Adrenal gland (tissue), 19 donors: Measurements from ENCODE around the gene CYP2C18. TPM values are rescaled to one million over a fixed set of nuclear protein-coding genes. Genes with fewer than 3 reads are reported as not detected.
"Not testable (repeated sequence)": the region's sequence is repeated elsewhere in the genome, so short reads cannot be mapped to it uniquely, and the experiment has no call there.

Source experiments
- DNase-seq, 7 donors: peaks; one replicate each; pipeline ENCODE4 v3.0.0-alpha.2; 2019 to 2020
- H3K27ac ChIP-seq, 5 donors: fragments of 200-600 bp; sonication (generic) in 4 of 5; 1 replicate in 3 of 5; 2 replicates in 2 of 5; pipeline versions ENCODE4 v1.5.1 to v1.8.0; 2016 to 2020; ENCODE audit warnings: mild to moderate bottlenecking in 1 of 5
- H3K27me3 ChIP-seq: fragments of 200-600 bp; 2 replicates; pipeline ENCODE4 v1.8.0; 2021
- H3K36me3 ChIP-seq, 2 donors: fragments of 200-600 bp; replicated peaks in 1 of 2; 1 replicate in 1 of 2; 2 replicates in 1 of 2; pipeline versions ENCODE4 v1.5.1 to v1.8.0; 2018 to 2022
- H3K4me1 ChIP-seq, 2 donors: fragments of 200-600 bp; replicated peaks in 1 of 2; 1 replicate in 1 of 2; 2 replicates in 1 of 2; pipeline versions ENCODE4 v1.5.1 to v1.8.0; 2018 to 2021
- H3K4me3 ChIP-seq, 4 donors: fragments of 200-600 bp; sonication (generic) in 3 of 4; one replicate each; pipeline ENCODE4 v1.5.1; 2016 to 2018
- H3K9me3 ChIP-seq, 3 donors: fragments of 200-600 bp; sonication (generic) in 1 of 3; replicated peaks in 1 of 3; 1 replicate in 2 of 3; 2 replicates in 1 of 3; pipeline versions ENCODE4 v1.5.1 to v1.8.0; 2016 to 2021
- POLR2A ChIP-seq, 2 donors: fragments of 450-650 bp; IDR thresholded peaks; one replicate each; pipeline ENCODE4 v1.6.1; 2017; ENCODE audit warnings: antibody characterized with exemption in 2 of 2, mild to moderate bottlenecking in 2 of 2, moderate library complexity in 1 of 2
- WGBS, 4 donors: extraction: QIAGEN DNeasy Blood & Tissue Kit in 2 of 4; methylation state at CpG; one replicate each; pipeline versions ENCODE4 v1.1.5 to v1.1.7; 2013 to 2017; 5-methylcytosine and 5-hydroxymethylcytosine counted together
- intact Hi-C, 2 donors: fragments of 100-400 bp; cut with DNase I; formaldehyde crosslinking; loops; one replicate each; pipeline versions ENCODE4 v1.14.1 to v1.15.0; 2022 to 2023
- long read RNA-seq, 10 donors: library from polyadenylated mRNA in 3 of 10; unstranded in 2 of 10; stranded (forward) in 1 of 10; transcript quantifications; one replicate each; pipeline ENCODE4 v2.0.0 and lab custom pipeline, GENCODE V29; 2021 to 2026
- polyA plus RNA-seq, 3 donors: library from polyadenylated mRNA; stranded (reverse); fragments of 200-250 nt in 2 of 3; fragments of 350-450 nt in 1 of 3; fragmentation: Illumina TruSeq in 1 of 3; extraction: RNeasy Lipid Tissue Mini Kit (QIAGEN cat#74804) in 1 of 3; gene quantifications; one replicate each; pipeline ENCODE4 v1.2.3, GENCODE V29; 2013 to 2014
- total RNA-seq, 9 donors: library from RNA; depleted of rRNA in 4 of 9; stranded (reverse); fragments of >200 nt in 4 of 9; fragments of 120-200 nt in 1 of 9; fragmentation: NEBNext Ultra II Directional in 1 of 9; extraction: Animal tissue kit (Norgen Biotek cat#: 25700) in 1 of 9; gene quantifications; one replicate each; pipeline versions ENCODE4 v1.1.0 to v1.2.4, GENCODE V29; 2013 to 2023
- TF ChIP-seq, protein P1 (sequence below), 6 experiments: fragments of 450-650 bp in 4 of 6; fragments of 200-600 bp in 2 of 6; sonication (generic) in 1 of 6; IDR thresholded peaks; 1 replicate in 5 of 6; 2 replicates in 1 of 6; pipeline versions ENCODE4 v1.5.1 to v1.8.0; 2016 to 2021; ENCODE audit warnings: antibody characterized with exemption in 6 of 6, mild to moderate bottlenecking in 2 of 6, moderate library complexity in 1 of 6
- donor health status: healthy with polysubstance abuse.
- donor health status: Bipolar disorder and iron deficiency.
- donor health status: DM: yes; HTN: yes; CAD: no.
- donor health status: DM: no; HTN: no; CAD: no.
- donor health status: DM: no; HTN: no; CAD: no.
- donor health status: DM: yes; HTN: yes; CAD: no.

CYP2C18 gene
- under 1 TPM in 1 of 9 donors, not detected in 8; 0.06 TPM for total RNA-seq
- under 1 TPM in 2 of 3 donors, not detected in 1; 0.03 to 0.07 TPM for polyA plus RNA-seq
- long read RNA-seq, donor 1, result 0 reads
- long read RNA-seq, donor 2, result 0 reads
- long read RNA-seq, donor 3, result 0 reads
- long read RNA-seq, donor 4, result 0 reads
- long read RNA-seq, donor 5, result 0 reads
- long read RNA-seq, donor 6, result 0 reads
- long read RNA-seq, donor 7, result 0 reads
- long read RNA-seq, donor 8, result 0 reads
- long read RNA-seq, donor 9, result 0 reads
- long read RNA-seq, donor 10, result 0 reads

DNA sequence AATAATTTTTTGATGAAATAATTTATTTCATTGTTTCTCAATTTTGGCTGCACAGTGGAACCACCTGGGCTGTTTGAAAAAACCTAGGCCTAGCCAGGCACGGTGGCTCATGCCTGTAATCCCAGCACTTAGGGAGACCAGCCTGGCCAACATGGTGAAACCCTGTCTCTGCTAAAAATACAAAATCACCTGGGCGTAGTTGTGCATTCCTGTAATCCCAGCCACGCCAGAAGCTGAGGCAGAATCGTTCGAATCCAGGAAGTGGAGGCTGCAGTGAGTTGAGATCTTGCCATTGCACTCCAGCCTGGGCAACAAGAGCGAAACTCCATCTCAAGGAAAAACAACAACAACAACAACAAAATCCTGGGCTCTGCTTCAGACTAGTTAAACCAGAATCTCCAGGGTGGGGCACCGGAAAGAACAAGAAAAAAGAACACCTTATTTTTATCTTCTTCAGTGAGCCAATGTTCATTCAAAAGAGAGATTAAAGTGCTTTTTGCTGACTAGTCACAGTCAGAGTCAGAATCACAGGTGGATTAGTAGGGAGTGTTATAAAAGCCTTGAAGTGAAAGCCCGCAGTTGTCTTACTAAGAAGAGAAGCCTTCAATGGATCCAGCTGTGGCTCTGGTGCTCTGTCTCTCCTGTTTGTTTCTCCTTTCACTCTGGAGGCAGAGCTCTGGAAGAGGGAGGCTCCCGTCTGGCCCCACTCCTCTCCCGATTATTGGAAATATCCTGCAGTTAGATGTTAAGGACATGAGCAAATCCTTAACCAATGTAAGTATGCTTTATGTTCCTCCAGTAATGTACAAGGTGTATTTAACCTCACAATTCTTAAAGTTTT is at the start of gene CYP2C18:
TSS of gene CYP2C18 (plus strand) at position 516 of the 841 bp plus-strand sequence. CDS start at position 607, 91 bp downstream.
- TF ChIP-seq, protein P1, sequence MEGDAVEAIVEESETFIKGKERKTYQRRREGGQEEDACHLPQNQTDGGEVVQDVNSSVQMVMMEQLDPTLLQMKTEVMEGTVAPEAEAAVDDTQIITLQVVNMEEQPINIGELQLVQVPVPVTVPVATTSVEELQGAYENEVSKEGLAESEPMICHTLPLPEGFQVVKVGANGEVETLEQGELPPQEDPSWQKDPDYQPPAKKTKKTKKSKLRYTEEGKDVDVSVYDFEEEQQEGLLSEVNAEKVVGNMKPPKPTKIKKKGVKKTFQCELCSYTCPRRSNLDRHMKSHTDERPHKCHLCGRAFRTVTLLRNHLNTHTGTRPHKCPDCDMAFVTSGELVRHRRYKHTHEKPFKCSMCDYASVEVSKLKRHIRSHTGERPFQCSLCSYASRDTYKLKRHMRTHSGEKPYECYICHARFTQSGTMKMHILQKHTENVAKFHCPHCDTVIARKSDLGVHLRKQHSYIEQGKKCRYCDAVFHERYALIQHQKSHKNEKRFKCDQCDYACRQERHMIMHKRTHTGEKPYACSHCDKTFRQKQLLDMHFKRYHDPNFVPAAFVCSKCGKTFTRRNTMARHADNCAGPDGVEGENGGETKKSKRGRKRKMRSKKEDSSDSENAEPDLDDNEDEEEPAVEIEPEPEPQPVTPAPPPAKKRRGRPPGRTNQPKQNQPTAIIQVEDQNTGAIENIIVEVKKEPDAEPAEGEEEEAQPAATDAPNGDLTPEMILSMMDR (IDR thresholded peaks at IDR 0.05), result no peak
- TF ChIP-seq POLR2A (IDR thresholded peaks at IDR 0.05), result no peak

DNA sequence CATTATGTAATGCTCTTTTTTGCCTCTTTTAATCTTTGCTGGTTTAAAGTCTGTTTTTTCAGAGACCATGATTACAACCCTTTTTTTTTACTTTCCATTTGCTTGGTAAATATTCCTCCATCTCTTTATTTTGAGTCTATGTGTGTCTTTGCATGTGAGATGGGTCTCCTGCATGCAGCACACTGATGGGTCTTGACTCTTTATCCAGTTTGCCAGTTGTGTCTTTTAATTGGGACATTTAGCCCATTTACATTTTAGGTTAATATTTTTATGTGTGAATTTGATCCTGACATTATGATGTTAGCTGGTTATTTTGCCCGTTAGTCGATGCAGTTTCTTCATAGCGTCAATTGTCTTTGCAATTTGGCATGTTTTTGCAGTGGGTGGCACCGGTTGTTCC is 45.4 kb upstream of the CYP2C18 start:
- H3K4me1 ChIP-seq, DNase-seq, H3K4me3 ChIP-seq, H3K36me3 ChIP-seq, H3K9me3 ChIP-seq, intact Hi-C loops, H3K27me3 ChIP-seq, H3K27ac ChIP-seq: not testable (repeated sequence)
- WGBS, 4 donors, result 96 to 99% (median 97%) methylated on average over 4 of the region's 4 CpGs

More for the DNA sequence above, at the start of gene CYP2C18:
- no peak for DNase-seq
- 71 to 80% (median 74%) methylated on average over 10 of the region's 10 CpGs for WGBS, 4 donors
- H3K9me3 ChIP-seq, result peaks cover 0 to 6% (median 0%) of the 10 kb centered on the region in 3 donors
- H3K27me3 ChIP-seq, result no peaks in the 10 kb centered on the region
- no peak within 1 kb of the TSS for H3K4me3 ChIP-seq
- intact Hi-C loops, result no loop called here
- H3K36me3 ChIP-seq, result no peaks in the 10 kb centered on the region
- no peak within 1 kb of the TSS for H3K27ac ChIP-seq
- H3K4me1 ChIP-seq, result no peaks in the 10 kb centered on the region

DNA sequence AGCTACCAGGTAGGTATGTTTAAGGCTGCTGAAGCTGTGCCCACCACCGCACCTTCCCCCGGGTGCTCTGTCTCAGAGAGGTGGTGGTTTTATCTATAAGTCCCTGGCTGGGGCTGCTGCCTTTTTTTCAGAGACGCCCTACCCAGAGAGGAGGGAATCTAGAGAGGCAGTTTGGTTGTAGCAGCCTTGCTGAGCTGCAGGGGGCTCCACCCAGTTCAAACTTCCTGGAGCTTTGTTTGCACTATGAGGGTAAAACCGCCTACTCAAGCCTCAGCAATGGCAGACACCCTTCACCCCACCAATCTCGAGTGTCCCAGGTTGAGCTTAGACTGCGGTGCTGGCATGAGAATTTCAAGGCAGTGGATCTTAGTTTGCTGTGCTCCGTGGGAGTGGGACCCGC is 43.6 kb upstream of the CYP2C18 start:
- H3K9me3 ChIP-seq, result peaks cover 0 to 9% (median 0%) of the 10 kb centered on the region in 3 donors
- H3K27me3 ChIP-seq, result no peaks in the 10 kb centered on the region
- no peak for DNase-seq
- intact Hi-C loops, result no loop called here
- WGBS, 4 donors, result 85 to 92% (median 89%) methylated on average over 5 to 8 of the region's 8 CpGs
- H3K36me3 ChIP-seq, result no peaks in the 10 kb centered on the region
- H3K4me1 ChIP-seq, result no peaks in the 10 kb centered on the region
- no peak overlapping the region for H3K27ac ChIP-seq
- no peak overlapping the region for H3K4me3 ChIP-seq
- no peak for TF ChIP-seq POLR2A (IDR thresholded peaks at IDR 0.05)
- TF ChIP-seq, protein P1 (IDR thresholded peaks at IDR 0.05), result no peak

DNA sequence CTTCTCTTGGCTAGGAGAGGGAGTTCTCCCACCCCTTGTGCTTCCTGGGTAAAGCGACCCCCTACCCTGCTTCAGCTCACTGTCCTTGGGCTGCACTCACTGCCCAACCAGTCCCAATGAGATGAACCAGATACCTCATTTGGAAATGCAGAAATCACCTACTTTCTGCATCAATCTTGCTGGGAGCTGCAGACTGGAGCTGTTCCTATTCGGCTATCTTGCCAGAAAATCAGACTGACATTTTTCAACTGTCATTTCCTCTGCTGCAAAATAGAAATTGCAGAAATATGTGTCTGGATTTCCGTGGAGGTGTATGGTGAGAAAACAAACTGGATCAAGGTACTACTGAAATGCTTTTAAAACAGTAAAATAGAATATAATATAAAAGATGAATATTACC is 43.0 kb upstream of the CYP2C18 start:
- WGBS, 4 donors, result 42 to 58% (median 50%) methylated on average over 3 of the region's 3 CpGs
- Histone ChIP-seq H3K36me3 (no peaks in the 10 kb centered on the region), H3K9me3 (peaks cover 0 to 9% (median 0%) of the 10 kb centered on the region in 3 donors), H3K4me3 (no peak overlapping the region), H3K27me3 (no peaks in the 10 kb centered on the region), H3K27ac (no peak overlapping the region), H3K4me1 (no peaks in the 10 kb centered on the region)
- TF ChIP-seq, protein P1 (IDR thresholded peaks at IDR 0.05), result no peak
- no peak for TF ChIP-seq POLR2A (IDR thresholded peaks at IDR 0.05)
- no peak for DNase-seq
- intact Hi-C loops, result no loop called here
